ENCODE measurements around the gene KIF20A.
"Not testable (repeated sequence)": the region's sequence is repeated elsewhere in the genome, so short reads cannot be mapped to it uniquely, and the experiment has no call there.

Gene KIF20A

DNA sequence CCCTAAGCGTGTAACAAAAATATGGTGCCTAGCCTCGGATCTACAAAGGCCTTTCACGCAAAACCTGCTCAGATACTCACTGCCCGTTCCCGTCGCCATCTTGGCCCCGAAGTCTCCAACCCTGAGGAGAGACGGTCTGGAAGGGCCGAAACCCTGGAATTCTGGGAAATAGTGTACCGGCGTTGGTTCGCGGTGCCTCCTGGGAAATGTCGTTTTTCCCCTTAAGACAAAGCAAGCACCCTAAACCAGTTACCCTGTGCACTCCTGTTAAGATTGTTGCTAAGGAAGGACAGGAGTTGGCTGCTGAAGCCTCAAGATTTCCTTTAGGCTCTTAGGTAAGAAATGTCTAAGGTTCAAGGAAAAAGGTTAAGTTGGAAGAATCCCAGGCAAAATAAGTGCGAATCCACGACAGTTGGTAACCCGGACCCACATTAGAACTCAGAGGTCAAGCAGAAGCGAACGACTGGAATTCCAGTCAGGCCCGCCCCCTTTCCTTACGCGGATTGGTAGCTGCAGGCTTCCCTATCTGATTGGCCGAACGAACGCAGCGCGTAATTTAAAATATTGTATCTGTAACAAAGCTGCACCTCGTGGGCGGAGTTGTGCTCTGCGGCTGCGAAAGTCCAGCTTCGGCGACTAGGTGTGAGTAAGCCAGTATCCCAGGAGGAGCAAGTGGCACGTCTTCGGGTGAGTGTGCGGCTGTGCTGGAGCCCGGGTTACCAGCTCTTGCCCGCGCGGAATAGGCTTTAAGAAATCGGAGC is at the start of gene KIF20A, which contains the start of gene BRD8:
KIF20A (plus strand) TSS at position 597 of the 761 bp plus-strand sequence. CDS start 569 bp downstream, outside the sequence.
BRD8 (minus strand) TSS at position 115 of the 761 bp plus-strand sequence; CDS start at position 99, 16 bp downstream.
- in situ Hi-C loops (cut with HindIII; ENCODE audit: low sequenced_read_pairs), result no loop called here

GRCh38 chr5:138129347-138129746 is 49.6 kb upstream of the KIF20A start:
- in situ Hi-C loops (cut with HindIII; ENCODE audit: low sequenced_read_pairs), result loop anchor here (5.0 kb wide), 2 partner anchors 52 to 97 kb away; partner anchors contain the start of gene FAM13B

DNA sequence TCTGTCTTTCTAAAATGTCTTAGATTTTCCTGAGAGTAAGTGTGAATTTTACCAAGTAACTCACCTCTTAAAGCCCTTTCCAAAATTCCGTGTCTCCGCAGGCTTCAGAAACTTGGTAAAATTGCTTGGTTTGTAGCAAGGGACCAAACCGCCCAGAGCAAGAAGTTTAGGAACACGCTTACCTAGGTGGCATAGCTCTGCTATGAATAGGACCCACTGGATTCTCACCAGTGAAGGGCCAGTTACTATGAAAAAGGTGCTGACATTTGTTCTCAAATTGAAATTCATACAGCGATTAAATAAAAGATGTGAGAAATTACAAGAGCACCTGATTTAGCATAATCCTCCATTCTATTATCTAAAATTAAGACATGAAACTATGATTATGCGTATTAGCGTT is 46.4 kb upstream of the KIF20A start:
- in situ Hi-C loops (cut with HindIII; ENCODE audit: low sequenced_read_pairs), result no loop called here

- in situ Hi-C loops (cut with HindIII; ENCODE audit: low sequenced_read_pairs), result no loop called here
Observed at GRCh38 chr5:138138949-138139780, 39.7 kb upstream of the KIF20A start, which contains the start of gene NME5. NME5 (minus strand) TSS chr5:138139428; CDS start chr5:138138780, 648 bp downstream.

DNA sequence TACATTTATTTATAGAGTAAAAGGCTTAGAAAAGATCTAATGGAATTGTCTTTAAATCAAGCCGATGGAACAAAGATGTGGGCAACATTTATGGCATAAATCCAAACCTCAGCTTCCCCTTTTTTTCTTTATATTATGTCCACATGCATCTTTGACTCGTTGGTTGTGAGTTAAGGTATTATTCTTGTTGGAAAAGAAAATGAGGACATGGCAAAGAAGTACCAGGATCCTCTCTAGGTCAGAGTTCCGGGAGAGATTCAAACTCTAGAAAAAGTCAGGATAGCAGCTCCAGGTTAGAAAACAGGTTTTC is 39.2 kb upstream of the KIF20A start:
- in situ Hi-C loops (cut with HindIII; ENCODE audit: low sequenced_read_pairs), result no loop called here

DNA sequence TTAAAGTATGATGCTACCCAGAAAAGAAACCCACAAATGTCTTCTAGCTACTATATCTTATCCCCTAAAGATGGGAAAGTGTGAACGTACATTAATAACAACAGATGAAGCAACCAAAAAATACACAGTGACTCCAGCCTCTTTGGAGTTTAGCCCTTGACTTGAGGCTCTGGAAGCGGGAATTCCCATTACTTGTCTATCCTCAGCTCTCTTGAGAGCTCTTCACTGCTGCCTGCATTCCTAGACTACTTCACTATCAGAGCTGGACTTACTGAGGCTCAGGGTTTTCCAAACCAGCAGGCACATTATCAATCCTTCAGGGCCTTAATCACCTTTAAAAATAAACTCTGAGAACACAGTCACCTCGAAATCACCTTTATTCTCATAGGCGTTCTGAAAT is 38.6 kb upstream of the KIF20A start:
- in situ Hi-C loops (cut with HindIII; ENCODE audit: low sequenced_read_pairs), result no loop called here

DNA sequence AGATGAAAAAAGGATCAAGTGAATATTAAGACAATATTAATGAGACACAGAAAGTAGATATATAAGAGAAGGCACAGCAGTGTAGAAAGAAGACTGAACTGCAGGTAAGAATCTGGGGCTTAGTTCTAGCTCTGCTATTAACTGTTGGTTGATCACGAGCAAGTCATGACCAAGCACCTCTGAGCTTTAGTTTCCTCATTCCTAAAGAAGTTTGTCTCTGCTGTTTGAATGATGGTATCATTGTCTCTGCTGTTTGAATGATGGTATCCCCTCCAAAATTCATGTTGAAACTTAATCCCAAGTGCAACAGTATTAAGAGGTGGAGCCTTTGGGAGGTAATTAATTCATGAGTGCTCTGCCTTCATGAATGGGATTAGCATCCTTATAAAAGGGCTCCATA is 37.2 kb upstream of the KIF20A start:
- in situ Hi-C loops (cut with HindIII; ENCODE audit: low sequenced_read_pairs), result no loop called here

DNA sequence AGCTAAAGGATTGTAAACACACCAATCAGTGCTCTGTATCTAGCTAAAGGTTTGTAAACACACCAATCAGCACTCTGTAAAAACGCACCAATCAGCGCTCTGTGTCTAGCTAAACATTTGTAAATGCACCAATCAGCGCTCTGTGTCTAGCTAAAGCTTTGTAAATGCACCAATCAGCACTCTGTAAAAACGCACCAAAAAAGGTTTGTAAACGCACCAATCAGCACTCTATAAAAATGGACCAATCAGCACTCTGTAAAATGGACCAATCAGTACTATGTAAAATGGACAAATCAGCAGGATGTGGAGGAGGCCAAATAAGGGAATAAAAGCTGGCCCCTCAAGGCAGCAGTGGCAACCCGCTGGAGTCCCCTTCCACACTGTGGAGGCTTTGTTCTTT is 35.3 kb upstream of the KIF20A start:
- in situ Hi-C loops (cut with HindIII; ENCODE audit: low sequenced_read_pairs), result not testable (repeated sequence)

DNA sequence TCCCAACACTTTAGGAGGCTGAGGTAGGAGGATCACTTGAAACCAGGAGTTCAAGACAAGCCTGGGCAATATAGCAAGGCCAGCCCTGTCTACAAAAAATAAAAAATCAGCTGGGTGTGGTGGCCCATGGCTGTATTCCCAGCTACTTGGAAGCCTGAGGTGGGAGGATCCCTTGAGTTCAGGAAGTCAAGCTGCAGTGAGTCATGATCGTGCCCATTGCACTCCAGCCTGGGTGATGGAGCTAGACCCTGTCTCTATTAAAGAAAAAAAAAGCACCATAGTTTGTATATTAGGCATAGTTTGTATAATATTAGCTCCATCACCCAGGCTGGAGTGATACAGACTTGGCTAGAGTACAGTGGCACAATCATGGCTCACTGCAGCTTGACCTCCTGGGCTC is 30.1 kb upstream of the KIF20A start:
- in situ Hi-C loops (cut with HindIII; ENCODE audit: low sequenced_read_pairs), result loop anchor here (5.0 kb wide), 1 partner anchor 98 kb away; no protein-coding TSS in a partner anchor

DNA sequence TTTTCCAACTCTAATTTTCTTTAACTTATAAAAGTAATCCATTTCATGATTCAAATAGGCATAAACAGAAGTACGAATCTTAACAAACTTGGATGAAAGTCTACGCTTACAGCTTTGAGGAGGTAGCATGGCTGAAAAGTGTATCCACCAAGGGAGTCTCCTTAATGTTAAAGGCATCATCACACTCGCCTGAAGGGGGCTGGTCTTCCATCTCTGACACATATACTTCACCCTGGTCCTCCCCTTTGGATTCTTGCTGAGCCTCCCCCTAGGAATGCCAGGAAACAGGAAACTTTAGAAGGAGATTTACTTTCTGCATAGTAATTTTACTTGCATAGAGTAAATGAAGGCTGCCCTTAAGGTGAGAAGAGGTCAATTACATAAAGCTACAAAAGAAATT is 29.4 kb upstream of the KIF20A start:
- in situ Hi-C loops (cut with HindIII; ENCODE audit: low sequenced_read_pairs), result loop anchor here (5.0 kb wide), 1 partner anchor 98 kb away; no protein-coding TSS in a partner anchor

DNA sequence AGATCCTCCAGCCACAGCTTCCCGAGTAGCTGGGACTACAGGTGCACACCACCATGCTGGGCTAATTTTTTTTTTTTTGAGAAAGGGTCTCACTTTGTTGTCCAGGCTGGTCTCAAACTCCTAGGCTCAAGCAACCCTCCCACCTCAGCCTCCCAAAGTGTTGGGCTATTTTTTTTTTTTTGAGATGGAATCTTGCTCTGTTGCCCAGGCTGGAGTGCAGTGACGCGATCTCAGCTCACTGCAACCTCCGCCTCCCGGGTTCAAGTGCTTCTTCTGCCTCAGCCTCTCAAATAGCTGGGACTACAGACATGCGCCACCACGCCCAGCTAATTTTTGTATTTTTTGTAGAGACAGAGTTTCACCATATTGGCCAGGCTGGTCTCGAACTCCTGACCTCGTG is 22.9 kb upstream of the KIF20A start:
- in situ Hi-C loops (cut with HindIII; ENCODE audit: low sequenced_read_pairs), result not testable (repeated sequence)

- in situ Hi-C loops (cut with HindIII; ENCODE audit: low sequenced_read_pairs), result no loop called here
Observed at GRCh38 chr5:138157626-138158025, 21.3 kb upstream of the KIF20A start.

DNA sequence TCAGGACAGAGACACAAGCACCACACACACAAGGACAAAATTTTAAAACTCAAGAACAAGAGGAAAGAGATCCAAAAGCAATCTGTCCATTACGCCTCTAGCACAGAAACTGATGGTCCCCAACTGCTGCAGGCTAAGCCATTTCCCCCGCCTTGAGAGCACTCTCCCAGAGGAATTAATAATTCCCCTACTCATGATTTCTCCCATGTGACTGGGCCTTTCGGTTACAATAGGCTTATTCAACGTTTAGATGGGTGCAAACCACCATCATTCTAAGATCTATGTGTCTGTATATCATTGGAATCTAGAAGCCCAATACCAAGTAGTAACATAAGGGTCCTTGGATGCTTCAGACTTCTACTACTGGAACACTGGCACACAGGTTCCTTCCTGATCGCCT is 19.2 kb upstream of the KIF20A start:
- in situ Hi-C loops (cut with HindIII; ENCODE audit: low sequenced_read_pairs), result no loop called here

GRCh38 chr5:138160706-138161105 is 18.2 kb upstream of the KIF20A start:
- in situ Hi-C loops (cut with HindIII; ENCODE audit: low sequenced_read_pairs), result no loop called here

DNA sequence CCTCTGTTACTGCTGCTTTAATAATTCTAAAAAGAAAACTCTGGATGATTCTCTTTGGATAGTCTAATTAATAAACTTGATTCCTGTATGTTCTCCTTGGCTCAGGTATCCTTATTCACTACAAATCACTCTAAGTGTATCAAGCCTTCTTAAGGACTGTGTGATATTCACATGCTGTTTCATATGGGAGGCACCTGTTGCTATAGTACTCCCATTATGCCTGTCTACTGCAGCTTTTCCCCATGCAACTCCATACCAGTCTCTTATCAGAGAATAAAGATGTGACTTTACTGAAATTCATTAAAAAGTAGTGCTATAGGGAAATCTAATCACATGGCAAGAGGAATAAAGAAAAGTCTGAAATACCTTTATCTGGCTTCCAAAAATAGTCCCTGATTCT is 15.2 kb upstream of the KIF20A start:
- in situ Hi-C loops (cut with HindIII; ENCODE audit: low sequenced_read_pairs), result no loop called here

- in situ Hi-C loops (cut with HindIII; ENCODE audit: low sequenced_read_pairs), result no loop called here
Observed at GRCh38 chr5:138169124-138169523, 9.8 kb upstream of the KIF20A start.

- in situ Hi-C loops (cut with HindIII; ENCODE audit: low sequenced_read_pairs), result no loop called here
Observed at GRCh38 chr5:138170299-138170698, 8.6 kb upstream of the KIF20A start.

GRCh38 chr5:138177941-138178515 is 884 bp upstream of the KIF20A start:
- in situ Hi-C loops (cut with HindIII; ENCODE audit: low sequenced_read_pairs), result no loop called here

DNA sequence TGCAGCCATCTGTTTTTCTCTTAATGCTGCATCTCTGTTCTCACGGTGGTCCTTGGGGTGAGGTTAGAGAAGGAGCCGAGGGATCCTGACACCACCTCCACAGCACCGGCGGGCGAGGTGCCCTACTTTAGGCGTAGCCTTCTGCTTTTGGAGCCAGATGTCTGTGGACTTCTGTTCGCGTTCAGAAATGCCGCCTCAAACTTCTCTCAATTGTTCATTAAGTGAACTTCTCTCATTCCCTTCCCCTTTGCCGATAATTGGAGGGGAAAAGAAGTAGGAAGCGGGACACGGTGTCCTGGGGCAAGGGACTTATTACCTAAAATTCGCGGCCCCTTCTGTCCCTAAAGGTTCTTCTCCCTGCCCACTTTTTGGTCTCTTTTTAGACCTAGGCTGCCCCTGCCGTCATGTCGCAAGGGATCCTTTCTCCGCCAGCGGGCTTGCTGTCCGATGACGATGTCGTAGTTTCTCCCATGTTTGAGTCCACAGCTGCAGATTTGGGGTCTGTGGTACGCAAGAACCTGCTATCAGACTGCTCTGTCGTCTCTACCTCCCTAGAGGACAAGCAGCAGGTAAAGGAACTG is 455 bp downstream of the KIF20A start:
- in situ Hi-C loops (cut with HindIII; ENCODE audit: low sequenced_read_pairs), result no loop called here

DNA sequence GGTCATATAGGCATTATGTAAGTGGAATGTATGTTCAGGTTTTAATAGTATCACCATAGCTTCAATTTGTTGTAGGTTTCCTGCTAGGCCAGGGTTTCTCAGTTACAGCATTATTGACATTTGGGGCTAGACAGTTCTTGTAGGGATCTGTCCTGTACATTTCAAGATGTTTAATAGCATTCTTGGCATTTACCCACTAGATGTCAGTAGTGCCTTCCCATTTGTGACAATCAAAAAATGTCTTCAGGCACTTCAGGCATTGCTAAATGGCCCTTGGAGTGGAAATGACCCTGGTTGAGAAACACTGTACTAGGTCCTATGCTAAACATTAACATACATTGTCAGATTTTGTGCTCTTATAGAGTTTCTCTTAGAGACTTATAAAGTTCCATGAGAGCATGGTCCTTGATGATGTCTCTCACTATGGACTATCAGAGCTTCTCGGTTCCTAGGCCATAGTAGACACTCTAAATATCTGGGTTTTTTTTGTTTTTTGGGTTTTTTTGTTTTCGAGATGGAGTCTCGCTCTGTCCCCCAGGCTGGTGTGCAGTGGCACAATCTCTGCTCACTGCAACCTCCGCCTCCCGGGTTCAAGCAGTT is 1.4 kb downstream of the KIF20A start:
- in situ Hi-C loops (cut with HindIII; ENCODE audit: low sequenced_read_pairs), result no loop called here

DNA sequence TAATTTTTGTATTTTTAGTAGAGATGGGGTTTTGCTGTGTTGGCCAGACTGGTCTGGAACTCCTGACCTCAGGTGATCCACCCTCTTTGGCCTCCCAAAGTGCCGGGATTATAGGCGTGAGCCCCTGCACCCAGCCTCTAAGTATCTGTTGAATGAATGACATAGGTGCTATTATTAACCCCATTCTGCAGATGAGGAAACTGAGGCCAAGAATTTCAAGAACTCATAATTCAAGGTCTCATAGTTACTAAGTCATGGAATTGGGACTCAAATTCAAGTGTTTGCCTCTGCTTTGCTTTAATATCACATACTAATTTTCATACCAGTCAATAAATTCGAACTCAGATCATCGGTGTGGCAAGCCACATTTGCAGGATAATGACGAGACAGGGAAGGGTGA is 1.9 kb downstream of the KIF20A start:
- in situ Hi-C loops (cut with HindIII; ENCODE audit: low sequenced_read_pairs), result no loop called here

All from endothelial cell of hepatic sinusoid (primary cell).